NCI-H460 (cell line): ENCODE data around the gene OGN. TPM values are rescaled to one million over a fixed set of nuclear protein-coding genes. Genes with fewer than 3 reads are reported as not detected.

Experiments
- DNase-seq: peaks from one replicate; pipeline ENCODE4 v3.0.0-alpha.2; 2016; ENCODE audit warnings: low read depth; ENCODE audit errors: extremely low read depth
- total RNA-seq: library from RNA; depleted of rRNA; stranded (reverse); fragments of >200 nt; shearing (Covaris generic); gene quantifications from 2 replicates; pipeline ENCODE4 v1.2.3, GENCODE V29; 2014

The OGN gene
- total RNA-seq, 1 experiment from 2014 or later: not detected

GRCh38 chr9:92406477-92406876 lies 2.1 kb upstream of the OGN start:
- no peak for DNase-seq

GRCh38 chr9:92405818-92406217 lies 1.4 kb upstream of the OGN start:
- DNase-seq: no peak

GRCh38 chr9:92402826-92403745 lies 1.3 kb downstream of the OGN start:
- no peak for DNase-seq

- DNase-seq: no peak
Measured at GRCh38 chr9:92402360-92402759, 2.0 kb downstream of the OGN start.

- DNase-seq: no peak
Measured at GRCh38 chr9:92397853-92398252, 6.5 kb downstream of the OGN start.

GRCh38 chr9:92395617-92396016 lies 8.8 kb downstream of the OGN start:
- no peak for DNase-seq

GRCh38 chr9:92393686-92394085 lies 10.7 kb downstream of the OGN start:
- DNase-seq: no peak

GRCh38 chr9:92392690-92393089 lies 11.7 kb downstream of the OGN start:
- no peak for DNase-seq

- no peak for DNase-seq
Measured at GRCh38 chr9:92385953-92386352, 18.4 kb downstream of the OGN start.

- DNase-seq: no peak
Measured at GRCh38 chr9:92385477-92385876, 18.9 kb downstream of the OGN start.

- no peak for DNase-seq
Measured at GRCh38 chr9:92385001-92385400, 19.4 kb downstream of the OGN start.

GRCh38 chr9:92384375-92384774 lies 20.0 kb downstream of the OGN start:
- no peak for DNase-seq

- DNase-seq: no peak
Measured at GRCh38 chr9:92381775-92382174, 22.6 kb downstream of the OGN start.

GRCh38 chr9:92380603-92381002 lies 23.8 kb downstream of the OGN start:
- DNase-seq: no peak

GRCh38 chr9:92378865-92379560 lies 25.4 kb downstream of the OGN start:
- no peak for DNase-seq

GRCh38 chr9:92377876-92378275 lies 26.5 kb downstream of the OGN start:
- DNase-seq: no peak

GRCh38 chr9:92373167-92373566 lies 31.2 kb downstream of the OGN start:
- DNase-seq: no peak

GRCh38 chr9:92369075-92369474 lies 35.3 kb downstream of the OGN start:
- DNase-seq: no peak

- DNase-seq: no peak
Measured at GRCh38 chr9:92360083-92360482, 44.3 kb downstream of the OGN start.

- DNase-seq: no peak
Measured at GRCh38 chr9:92359394-92359995, 44.9 kb downstream of the OGN start.

- DNase-seq: no peak
Measured at GRCh38 chr9:92353051-92353450, 51.3 kb downstream of the OGN start.

- no peak for DNase-seq
Measured at GRCh38 chr9:92350740-92351133, 53.6 kb downstream of the OGN start.
